Measurements from ENCODE around the gene ERO1B. TPM values are rescaled to one million over a fixed set of nuclear protein-coding genes. Genes with fewer than 3 reads are reported as not detected.
A peak's percentile ranks its signal among the peaks of the same experiment; 100 is the strongest.

The ERO1B gene
- total and polyA plus RNA-seq, 11 donors: 3.6 to 13.9 (median 6.9) TPM

DNA sequence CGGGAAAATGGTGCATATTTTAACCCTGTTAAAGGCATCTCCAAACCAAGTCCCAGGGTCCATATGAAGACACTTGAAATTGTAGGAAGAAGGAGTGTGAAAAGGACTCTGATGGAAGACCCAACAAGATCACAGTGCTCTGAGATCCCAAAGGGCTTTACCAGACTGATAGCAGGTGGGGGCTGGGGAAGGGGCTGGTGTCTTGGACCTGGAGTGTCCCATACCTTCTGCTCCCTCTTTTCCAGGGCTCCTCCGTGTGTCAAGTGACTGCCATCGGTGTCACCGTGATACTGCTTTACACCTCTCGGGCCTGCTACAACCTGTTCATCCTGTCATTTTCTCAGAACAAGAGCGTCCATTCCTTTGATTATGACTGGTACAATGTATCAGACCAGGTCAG, 102.1 kb downstream of the ERO1B start:
- no peaks in the 10 kb centered on the region for H3K27me3 ChIP-seq
- TF ChIP-seq, protein P1, sequence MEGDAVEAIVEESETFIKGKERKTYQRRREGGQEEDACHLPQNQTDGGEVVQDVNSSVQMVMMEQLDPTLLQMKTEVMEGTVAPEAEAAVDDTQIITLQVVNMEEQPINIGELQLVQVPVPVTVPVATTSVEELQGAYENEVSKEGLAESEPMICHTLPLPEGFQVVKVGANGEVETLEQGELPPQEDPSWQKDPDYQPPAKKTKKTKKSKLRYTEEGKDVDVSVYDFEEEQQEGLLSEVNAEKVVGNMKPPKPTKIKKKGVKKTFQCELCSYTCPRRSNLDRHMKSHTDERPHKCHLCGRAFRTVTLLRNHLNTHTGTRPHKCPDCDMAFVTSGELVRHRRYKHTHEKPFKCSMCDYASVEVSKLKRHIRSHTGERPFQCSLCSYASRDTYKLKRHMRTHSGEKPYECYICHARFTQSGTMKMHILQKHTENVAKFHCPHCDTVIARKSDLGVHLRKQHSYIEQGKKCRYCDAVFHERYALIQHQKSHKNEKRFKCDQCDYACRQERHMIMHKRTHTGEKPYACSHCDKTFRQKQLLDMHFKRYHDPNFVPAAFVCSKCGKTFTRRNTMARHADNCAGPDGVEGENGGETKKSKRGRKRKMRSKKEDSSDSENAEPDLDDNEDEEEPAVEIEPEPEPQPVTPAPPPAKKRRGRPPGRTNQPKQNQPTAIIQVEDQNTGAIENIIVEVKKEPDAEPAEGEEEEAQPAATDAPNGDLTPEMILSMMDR (IDR thresholded peaks at IDR 0.05): no peak
- TF ChIP-seq POLR2A (IDR thresholded peaks at IDR 0.05): no peak
- H3K27ac ChIP-seq: no peak overlapping the region
- peaks cover 0 to 56% (median 39%) of the 10 kb centered on the region in 9 donors for H3K36me3 ChIP-seq
- intact Hi-C loops (cut with DNase I): loop anchor here in 1 of 10 donors (5.0 kb wide), 1 partner anchor 72 kb away; no protein-coding TSS in a partner anchor
- ATAC-seq (no peak), DNase-seq (no peak)
- WGBS, 4 donors: 92 to 96% (median 95%) methylated on average over 6 of the region's 6 CpGs
- H3K4me3 ChIP-seq: no peak overlapping the region
- H3K4me1 ChIP-seq: no peaks in the 10 kb centered on the region
- H3K9me3 ChIP-seq: no peaks in the 10 kb centered on the region

DNA sequence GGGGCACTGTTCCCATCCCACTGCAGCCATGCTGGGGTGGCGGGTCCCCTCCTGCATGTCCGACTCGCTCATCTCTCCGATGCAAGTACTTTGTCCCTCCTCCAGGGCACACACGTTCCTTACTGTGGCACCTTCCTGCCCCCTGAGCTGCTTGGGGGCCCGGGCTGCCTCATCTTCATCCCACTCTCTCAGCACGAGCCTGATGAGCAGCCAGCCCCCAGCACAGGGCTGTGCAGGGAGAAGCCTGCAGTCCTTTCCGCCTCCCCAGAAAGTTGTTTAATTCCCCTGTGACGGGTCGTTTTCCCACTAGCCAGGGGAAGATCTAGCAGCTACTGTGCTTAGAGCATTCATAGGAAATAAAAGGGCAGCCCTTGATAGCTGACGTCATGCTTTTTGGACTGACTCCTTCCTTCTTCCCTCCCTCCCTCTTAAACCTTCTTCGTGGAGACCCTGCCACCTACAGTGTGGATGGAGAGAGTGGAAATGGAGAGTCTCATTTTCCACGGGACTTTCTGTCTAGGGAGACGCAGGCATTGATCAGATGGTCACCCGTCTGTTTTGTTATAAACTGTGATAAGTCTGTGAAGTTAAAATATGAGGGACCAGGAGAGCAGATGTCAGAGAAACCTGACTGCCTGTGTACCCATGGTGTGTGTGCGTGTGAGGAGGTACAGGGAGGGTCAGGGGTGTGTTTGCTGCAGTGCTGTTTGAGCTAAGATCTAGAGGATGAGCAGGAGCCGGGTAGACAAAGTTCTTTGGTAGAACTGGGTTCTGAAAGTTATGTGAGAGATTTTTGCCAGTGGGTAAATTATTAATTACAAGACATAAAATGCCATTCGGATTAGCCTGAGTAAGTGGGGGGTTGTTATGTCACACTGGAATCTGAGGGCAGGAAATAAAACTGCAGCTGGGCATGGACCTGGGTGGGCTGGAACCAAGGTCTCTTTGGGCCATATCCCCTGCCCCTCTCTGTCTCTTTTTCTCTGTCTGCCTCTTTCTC, 105.1 kb downstream of the ERO1B start:
- Histone ChIP-seq H3K4me3 (no peak overlapping the region), H3K27ac (no peak overlapping the region), H3K9me3 (no peaks in the 10 kb centered on the region), H3K36me3 (peaks cover 0 to 30% (median 23%) of the 10 kb centered on the region in 9 donors), H3K27me3 (no peaks in the 10 kb centered on the region), H3K4me1 (peaks cover 0 to 9% (median 0%) of the 10 kb centered on the region in 12 donors)
- DNase-seq (no peak), ATAC-seq (peak in 3 of 4 donors; percentile 66 to 91 (median 67))
- TF ChIP-seq, protein P1 (IDR thresholded peaks at IDR 0.05): peak in 1 of 12 donors; percentile 12
- no peak for TF ChIP-seq POLR2A (IDR thresholded peaks at IDR 0.05)
- 63 to 74% (median 67%) methylated on average over 18 of the region's 18 CpGs for WGBS, 4 donors
- intact Hi-C loops (cut with DNase I): loop anchor here in 1 of 10 donors (5.0 kb wide), 1 partner anchor 69 kb away; no protein-coding TSS in a partner anchor

DNA sequence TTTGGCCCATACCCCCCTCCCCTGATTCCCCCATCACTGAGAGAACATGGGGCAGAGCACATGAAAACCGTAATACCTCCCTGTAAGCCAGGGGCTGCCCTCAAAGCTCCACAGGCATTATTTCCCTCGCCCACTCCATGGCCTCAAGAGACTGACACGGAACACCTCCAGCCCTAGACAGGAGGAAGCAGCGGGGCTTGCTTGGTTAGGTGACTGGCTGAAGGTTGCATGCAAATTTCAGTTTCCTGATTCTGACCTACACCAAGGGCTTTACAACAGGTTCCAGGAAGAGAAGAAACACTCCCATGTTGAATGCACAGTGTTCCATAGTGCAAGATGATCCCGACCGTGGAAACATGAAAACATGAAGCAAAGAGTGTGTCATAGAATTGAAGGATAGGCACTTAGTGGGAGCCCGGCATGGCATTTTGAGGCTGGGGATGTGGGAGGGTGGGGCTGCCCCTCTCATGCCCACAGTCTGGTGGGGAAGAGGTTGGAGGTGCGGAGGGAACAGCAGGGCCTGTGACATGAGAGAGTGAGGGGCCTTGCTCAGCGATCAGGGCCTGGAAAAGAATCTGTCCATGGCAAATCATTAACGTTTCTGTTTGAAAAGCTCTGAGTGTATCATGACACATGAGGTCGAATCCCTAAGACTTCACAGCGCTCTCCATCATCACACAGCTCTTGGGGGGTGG, 106.0 kb downstream of the ERO1B start:
- intact Hi-C loops (cut with DNase I): loop anchor here in 1 of 10 donors (5.0 kb wide), 1 partner anchor 68 kb away; no protein-coding TSS in a partner anchor
- Histone ChIP-seq H3K27me3 (no peaks in the 10 kb centered on the region), H3K27ac (no peak overlapping the region), H3K4me3 (no peak overlapping the region), H3K4me1 (peaks cover 0 to 9% (median 0%) of the 10 kb centered on the region in 12 donors), H3K9me3 (no peaks in the 10 kb centered on the region), H3K36me3 (peaks cover 0 to 21% (median 14%) of the 10 kb centered on the region in 9 donors)
- ATAC-seq (no peak), DNase-seq (no peak)
- WGBS, 4 donors: 92 to 95% (median 93%) methylated on average over 12 of the region's 12 CpGs
- TF ChIP-seq, protein P1 (IDR thresholded peaks at IDR 0.05): no peak
